Hematopoietic multipotent progenitor cell treated with erythropoietin and hydrocortisone succinate and interleukin-3 and kit ligand, for 4 days (in vitro differentiated cells): ENCODE results near the gene TJP1.
"Not testable (repeated sequence)": the region's sequence is repeated elsewhere in the genome, so short reads cannot be mapped to it uniquely, and the experiment has no call there.

Experiments
- DNase-seq: peaks from one replicate; pipeline ENCODE4 v3.0.0-alpha.2; 2015

TJP1 gene

GRCh38 chr15:29792426-29793159 lies 29.7 kb downstream of the TJP1 start:
- DNase-seq: no peak

- DNase-seq: no peak
Measured at GRCh38 chr15:29790607-29791006, 31.7 kb downstream of the TJP1 start.

- no peak for DNase-seq
Measured at GRCh38 chr15:29789871-29790270, 32.4 kb downstream of the TJP1 start.

DNA sequence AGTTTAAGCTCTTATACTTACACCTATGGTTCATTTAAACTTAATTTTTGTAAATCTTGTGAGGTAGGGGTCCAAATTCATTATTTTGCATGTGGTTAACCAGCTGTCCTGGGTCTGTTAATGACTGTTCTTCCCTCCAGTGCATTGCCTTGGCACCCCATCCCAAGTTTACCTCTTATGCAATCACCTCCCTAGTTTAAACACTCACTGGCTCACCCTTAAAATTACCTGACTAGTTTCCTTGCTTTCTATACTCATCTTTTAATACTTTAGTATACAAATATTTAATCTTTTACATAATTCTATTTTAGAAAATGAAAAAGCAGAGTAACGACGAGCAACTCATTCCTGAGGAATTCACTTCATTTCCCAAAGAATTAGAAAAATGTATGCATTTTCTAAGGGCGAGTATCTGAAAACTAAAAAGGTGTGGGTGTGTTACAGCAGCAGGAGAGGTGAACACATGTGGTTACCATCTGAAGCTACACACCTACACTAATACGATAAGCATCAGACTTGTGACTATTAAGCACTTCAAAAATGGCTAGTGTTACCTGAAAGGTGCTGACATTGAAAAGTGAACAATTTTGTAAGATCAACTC lies 33.7 kb downstream of the TJP1 start:
- DNase-seq: no peak

DNA sequence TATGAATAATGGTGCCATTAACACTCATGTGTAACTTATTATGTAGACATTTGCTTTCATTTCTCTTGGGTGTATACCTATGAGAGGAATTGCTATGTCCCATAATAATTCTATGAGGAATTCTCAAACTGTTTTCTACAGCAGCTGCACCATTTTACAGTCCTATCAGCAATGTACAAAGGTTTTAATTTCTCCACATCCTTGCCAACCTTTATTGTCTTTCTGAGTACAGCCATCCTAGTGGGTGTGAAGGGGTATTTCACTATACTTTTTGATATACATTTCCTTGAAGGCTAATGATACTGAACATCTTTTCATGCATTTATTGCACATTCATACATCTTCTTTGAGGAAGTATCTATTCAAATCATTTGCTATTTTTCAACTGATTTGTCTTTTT lies 34.5 kb downstream of the TJP1 start:
- no peak for DNase-seq

DNA sequence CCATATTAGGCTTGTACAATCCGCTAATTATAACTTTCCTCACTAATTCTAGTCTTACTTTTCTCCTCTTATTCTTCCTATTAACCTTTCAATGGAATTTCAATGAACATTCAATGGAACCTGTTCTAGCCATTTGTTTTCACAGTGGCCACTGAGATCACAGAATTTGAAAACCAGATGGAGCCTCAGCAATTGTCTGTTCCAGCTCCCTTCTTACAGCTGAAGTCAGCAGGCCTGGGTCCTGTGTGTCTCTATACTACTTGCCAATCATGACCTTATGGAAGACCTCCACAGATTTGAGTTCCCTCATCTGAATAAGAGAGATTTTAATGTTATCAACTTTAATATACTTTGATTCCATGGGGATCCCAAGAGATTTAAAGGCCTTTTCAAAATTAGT lies 36.6 kb downstream of the TJP1 start:
- DNase-seq: no peak

- no peak for DNase-seq
Measured at GRCh38 chr15:29785136-29785535, 37.1 kb downstream of the TJP1 start.

GRCh38 chr15:29784413-29784812 lies 37.9 kb downstream of the TJP1 start:
- DNase-seq: no peak

DNA sequence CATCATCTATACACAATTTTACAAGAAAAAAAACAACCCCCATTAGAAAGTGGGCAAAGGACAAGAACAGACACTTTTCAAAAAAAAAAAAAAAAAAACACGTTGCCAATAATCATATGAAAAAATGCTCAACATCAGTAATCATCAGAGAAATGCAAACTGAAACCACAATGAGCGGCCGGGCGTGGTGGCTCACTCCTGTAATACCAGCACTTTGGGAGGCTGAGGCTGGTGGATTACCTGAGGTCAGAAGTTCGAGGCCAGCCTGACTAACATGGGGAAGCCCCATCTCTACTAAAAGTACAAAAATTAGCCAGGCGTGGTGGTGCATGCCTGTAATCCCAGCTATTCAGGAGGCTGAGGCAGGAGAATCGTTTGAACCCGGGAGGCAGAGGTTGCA lies 39.5 kb downstream of the TJP1 start:
- DNase-seq: not testable (repeated sequence)

DNA sequence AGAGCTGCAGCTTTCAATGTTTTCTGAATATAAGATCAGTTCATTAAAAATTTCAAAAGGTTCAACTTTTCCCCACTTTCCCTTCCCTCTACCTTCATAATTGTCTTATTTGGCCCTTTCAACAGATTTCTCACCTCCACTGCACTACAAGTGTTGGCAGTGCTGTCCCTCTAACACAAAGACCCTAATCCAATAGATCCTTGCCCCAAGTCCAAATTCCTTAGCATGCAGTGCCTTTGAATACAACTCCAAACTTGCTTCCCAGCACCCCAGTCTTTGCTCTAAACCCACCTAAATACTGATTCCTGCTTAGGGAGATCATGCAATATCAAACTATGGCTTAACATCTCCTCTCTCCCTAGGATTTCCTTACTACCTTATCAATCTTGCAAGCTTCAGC lies 43.9 kb downstream of the TJP1 start:
- no peak for DNase-seq

- DNase-seq: no peak
Measured at GRCh38 chr15:29776859-29777258, 45.4 kb downstream of the TJP1 start.

GRCh38 chr15:29774900-29775299 lies 47.4 kb downstream of the TJP1 start:
- no peak for DNase-seq

- no peak for DNase-seq
Measured at GRCh38 chr15:29773816-29774215, 48.5 kb downstream of the TJP1 start.

- no peak for DNase-seq
Measured at GRCh38 chr15:29773000-29773399, 49.3 kb downstream of the TJP1 start.

GRCh38 chr15:29770796-29771195 lies 51.5 kb downstream of the TJP1 start:
- no peak for DNase-seq

- no peak for DNase-seq
Measured at GRCh38 chr15:29765898-29766527, 56.3 kb downstream of the TJP1 start.

GRCh38 chr15:29765234-29765841 lies 56.9 kb downstream of the TJP1 start:
- DNase-seq: no peak

DNA sequence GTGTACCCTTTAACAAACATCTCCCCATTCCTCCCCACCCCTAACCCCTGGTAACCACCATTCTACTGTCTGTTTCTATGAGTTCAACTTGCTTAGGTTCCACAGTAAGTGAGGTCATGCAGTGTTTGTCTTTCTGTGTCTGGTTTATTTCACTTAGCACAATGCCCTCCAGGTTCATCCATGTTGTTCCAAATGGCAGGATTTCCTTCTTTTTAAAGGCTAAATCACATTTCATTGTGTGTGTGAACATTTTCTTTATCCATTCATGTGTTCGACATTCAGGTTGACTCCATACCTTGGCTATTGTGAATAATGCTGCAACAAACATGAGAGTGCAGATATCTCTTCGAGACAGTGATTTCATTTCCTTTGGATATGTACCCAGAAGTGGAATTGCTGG lies 62.7 kb downstream of the TJP1 start:
- DNase-seq: no peak

DNA sequence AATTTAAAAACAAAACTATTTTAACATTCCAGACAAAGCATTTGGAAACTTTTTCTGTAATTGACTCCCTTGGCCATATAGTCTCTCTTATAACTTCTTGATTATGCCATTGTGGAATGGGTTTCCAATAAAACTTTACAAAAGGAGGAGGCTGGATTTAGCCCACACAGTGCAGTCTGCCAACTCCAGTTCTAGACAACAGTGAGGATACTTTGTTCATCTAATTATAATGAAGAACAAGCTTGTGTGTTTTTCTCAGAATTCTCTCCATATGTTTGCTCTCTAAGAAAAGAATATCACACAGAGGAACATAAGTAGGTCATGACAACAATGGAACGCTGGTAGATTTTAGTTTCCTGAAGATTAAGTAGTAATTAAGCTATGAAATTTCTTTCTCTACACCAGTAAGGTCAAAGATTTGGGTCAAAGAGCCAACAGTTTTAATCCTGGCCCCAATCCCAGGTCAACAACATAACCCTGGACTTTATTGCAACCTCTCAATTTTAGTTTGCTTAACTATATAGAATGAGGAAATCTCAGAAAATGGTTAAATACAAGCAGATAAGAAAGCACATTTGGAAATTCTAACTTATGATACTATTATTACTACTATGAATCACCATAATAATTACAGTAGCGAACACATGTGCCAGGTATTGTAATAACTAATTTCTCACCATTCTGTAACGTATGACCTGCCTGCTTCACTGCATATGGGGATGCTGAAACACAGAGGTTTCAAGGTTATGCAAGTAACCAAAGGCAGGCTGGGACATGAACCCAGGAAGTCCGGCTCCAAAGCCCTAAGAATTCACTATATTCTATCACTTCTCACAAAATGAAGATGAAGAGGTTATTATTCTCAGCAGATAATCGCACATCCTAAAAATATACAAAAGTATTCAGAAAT lies 65.7 kb downstream of the TJP1 start:
- no peak for DNase-seq

DNA sequence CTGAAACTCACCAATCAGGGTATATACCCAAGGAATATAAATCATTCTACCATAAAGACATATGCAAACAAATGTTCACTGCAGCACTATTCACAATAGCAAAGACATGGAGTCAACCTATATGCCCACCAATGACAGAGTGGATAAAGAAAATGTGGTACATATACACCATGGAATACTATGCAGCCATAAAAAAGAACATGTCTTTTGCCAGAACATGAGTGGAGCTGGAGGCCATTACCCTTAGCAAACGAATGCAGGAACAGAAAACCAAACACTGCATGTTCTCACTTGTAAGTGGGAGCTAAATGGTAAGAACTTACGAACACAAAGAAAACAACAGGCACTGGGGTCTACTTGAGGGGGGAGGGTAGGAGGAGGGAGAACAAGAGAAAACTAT lies 68.3 kb downstream of the TJP1 start:
- not testable (repeated sequence) for DNase-seq

DNA sequence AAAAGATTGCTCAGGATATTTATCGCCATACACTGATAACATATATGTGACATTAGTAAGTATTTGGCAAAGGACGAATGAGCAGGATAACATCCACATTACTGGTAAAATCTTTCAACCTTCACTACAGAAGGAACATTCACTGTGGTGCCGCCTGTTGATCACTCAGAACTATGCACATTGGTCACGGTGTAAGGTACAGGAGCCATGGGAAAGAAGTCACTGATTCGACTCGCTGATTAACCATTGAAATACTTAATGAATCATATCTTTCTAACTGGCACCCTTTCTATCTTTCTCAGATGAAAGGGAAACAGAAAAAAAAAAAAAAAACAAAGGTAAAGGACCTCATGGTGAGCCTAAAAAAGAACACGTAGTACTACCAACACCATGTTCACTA lies 68.8 kb downstream of the TJP1 start:
- DNase-seq: no peak

DNA sequence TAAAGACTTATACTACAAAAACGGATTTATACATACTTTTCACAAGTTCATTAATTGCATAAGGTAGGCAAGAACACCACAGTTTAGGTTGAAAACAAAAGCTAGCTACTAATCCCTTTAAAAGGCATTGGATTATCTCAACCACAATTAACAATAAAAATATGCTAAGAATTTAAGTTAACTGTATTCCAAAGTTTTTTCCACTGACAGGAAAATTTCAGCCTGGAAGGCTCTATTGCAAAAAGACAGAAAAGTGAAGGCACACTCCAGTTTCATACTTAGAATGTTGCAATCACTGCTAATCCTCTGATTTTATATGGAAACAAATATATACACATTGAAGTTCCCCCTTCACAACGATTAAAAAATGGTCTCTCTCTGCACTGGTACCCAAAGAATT lies 71.5 kb downstream of the TJP1 start:
- DNase-seq: no peak
